HG03196 (cell line): ENCODE measurements around the gene TBC1D8.

Experiments
- ATAC-seq: cut with Tn5 transposase; IDR thresholded peaks from one replicate; pipeline ENCODE4 v1.9.1; 2021; ENCODE audit not compliant: unreplicated experiment

Gene TBC1D8

GRCh38 chr2:101135412-101136296 is 15.5 kb downstream of the TBC1D8 start:
- no peak for ATAC-seq

GRCh38 chr2:101133492-101134100 is 17.6 kb downstream of the TBC1D8 start:
- no peak for ATAC-seq

- ATAC-seq = no peak
These were observed 19.0 kb downstream of the TBC1D8 start for GRCh38 chr2:101132202-101132601.

GRCh38 chr2:101130081-101130480 is 21.1 kb downstream of the TBC1D8 start:
- no peak for ATAC-seq

GRCh38 chr2:101127319-101128056 is 23.7 kb downstream of the TBC1D8 start:
- no peak for ATAC-seq

- ATAC-seq = no peak
These were observed 25.4 kb downstream of the TBC1D8 start for GRCh38 chr2:101125808-101126207.

- no peak for ATAC-seq
These were observed 25.8 kb downstream of the TBC1D8 start for GRCh38 chr2:101125374-101125773.

- ATAC-seq = no peak
These were observed 26.4 kb downstream of the TBC1D8 start for GRCh38 chr2:101124643-101125366.

GRCh38 chr2:101123795-101124471 is 27.2 kb downstream of the TBC1D8 start:
- ATAC-seq = no peak

- no peak for ATAC-seq
These were observed 30.0 kb downstream of the TBC1D8 start for GRCh38 chr2:101121174-101121573.

GRCh38 chr2:101120124-101120996 is 30.8 kb downstream of the TBC1D8 start:
- ATAC-seq = no peak

GRCh38 chr2:101119431-101119830 is 31.8 kb downstream of the TBC1D8 start:
- ATAC-seq = no peak

- no peak for ATAC-seq
These were observed 34.2 kb downstream of the TBC1D8 start for GRCh38 chr2:101116841-101117552.

GRCh38 chr2:101116348-101116747 is 34.8 kb downstream of the TBC1D8 start:
- no peak for ATAC-seq

- ATAC-seq = no peak
These were observed 35.5 kb downstream of the TBC1D8 start for GRCh38 chr2:101115664-101116063.

GRCh38 chr2:101114815-101115214 is 36.4 kb downstream of the TBC1D8 start:
- ATAC-seq = no peak

- ATAC-seq = no peak
These were observed 36.9 kb downstream of the TBC1D8 start for GRCh38 chr2:101114268-101114783.

- ATAC-seq = no peak
These were observed 37.5 kb downstream of the TBC1D8 start for GRCh38 chr2:101113441-101114267.
